Activated CD8-positive, alpha-beta memory T cell treated with anti-CD3 and anti-CD28 coated beads for 48 hours (primary cell): ENCODE data around the gene MPO.

Source experiments
- DNase-seq, 3 experiments: peaks; one replicate each; pipeline ENCODE4 v3.0.0-alpha.2; 2020; ENCODE audit warnings: low read depth in 2 of 3, low spot score in 2 of 3

Gene MPO

GRCh38 chr17:58320163-58320558 lies 39.4 kb upstream of the MPO start:
- no peak for DNase-seq

GRCh38 chr17:58319173-58320162 lies 38.7 kb upstream of the MPO start:
- no peak for DNase-seq

DNA sequence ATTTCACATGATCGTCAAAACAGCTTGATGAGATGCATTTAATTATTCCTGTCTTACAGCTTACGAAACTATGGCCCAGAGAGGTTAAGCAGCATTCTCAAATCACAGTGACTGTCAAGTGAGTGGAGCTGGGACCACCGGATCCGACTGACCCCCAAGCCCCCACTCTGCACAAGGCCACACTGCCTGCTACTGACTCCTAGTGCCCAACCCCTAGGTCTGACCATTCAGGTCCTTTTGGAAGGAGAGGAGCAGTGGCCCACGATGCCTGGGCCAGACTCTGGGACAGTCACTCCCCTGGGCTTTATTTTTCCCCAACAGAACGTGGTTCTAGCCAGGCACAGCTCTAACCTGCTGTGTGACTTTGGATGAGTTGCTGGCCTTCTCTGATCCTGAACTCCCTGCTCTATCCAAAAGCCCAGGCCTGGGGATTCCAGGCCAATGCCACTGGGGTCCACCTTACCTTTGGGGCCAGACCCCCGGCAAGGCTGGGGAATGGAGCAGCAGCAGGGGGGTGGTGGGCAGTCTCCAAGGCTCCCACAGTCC lies 38.0 kb upstream of the MPO start:
- DNase-seq, result no peak

DNA sequence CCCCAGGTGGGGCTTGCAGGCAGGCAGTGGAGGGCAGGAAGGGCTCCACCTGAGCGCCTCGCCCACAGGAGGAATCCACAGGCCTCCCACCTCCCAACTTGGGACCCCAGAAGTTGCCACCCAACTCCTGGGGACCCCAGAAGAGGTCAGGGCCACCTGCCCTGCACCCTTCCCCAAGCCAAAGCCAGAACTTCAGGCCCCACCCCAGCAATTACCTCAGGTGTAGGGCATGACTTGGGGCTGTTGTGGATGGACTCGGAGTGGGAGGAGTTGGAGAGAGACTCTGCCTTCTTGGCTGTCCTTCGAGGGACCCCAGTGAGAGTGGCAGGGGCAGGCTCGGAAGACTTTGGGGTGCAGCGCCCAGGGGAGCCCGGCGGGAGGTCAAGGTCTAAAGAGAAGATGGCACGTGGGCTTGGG lies 37.3 kb upstream of the MPO start:
- no peak for DNase-seq

DNA sequence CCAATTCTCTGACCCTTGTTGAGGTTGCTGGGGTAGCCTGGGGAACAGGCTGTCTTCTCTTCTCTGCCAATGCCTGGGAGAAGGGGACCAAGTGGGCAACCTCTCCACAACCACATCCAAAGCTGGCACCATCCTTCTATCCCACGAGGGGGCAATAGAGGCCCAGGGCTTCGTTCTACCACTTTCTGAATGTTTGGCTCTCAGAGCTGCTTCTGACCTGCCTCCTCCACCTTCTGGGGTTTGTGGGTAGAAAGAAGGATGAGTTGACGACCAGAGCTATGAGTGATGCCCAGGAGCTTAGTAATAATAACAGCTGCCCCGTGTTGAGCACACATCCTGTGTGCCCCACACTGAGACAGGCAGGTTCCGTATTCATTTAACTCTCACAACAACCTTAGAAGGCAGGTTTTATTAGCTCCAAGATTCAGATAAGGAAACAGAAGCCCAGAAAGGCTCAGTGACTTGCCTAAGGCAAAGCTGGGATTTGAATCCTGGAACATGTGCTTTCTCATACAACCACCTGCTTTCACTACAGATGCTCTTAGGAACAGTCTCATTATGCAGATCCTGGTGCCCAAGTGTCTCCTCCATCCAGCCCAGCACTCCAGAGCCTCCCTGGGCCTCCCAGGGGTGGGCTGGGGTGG lies 36.8 kb upstream of the MPO start:
- peak in 1 of 3 experiments; percentile 52 for DNase-seq

DNA sequence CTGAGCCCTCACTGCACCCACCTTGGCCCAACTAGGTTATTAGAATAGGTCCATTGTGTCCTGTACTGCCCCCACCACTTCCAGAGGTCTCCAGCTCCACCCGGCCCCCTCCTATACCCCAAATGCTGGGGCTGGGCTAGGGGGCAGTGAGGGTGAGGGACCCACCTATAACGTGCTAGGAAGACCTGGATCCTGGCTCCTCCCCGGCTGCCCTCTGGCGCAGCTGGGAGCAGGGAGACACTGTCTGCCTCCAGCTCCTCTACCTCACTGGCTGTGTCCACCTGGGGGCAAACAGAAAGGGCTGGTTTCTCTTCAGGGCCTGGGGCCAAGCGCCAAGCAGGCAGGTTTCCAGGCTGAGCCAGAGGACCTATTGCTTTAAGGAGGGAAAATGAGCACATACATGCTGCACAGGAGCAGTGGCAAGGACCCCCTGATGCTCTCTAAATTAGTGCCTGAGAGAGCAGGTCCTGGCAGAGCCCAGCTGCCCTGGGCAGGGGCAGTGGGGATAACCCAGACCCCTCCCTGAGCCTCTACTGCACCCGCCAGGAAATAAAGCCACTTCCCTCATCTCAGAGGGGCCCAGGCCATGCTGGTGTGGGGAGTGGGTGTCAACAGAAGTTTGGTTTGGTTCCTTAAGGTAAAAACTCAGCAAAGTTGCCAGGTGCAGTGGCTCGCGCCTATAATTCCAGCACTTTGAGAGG lies 35.7 kb upstream of the MPO start:
- DNase-seq, result no peak

GRCh38 chr17:58315750-58316149 lies 35.0 kb upstream of the MPO start:
- no peak for DNase-seq

- DNase-seq, result no peak
Measured at GRCh38 chr17:58315281-58315711, 34.6 kb upstream of the MPO start.

GRCh38 chr17:58314706-58315015 lies 33.9 kb upstream of the MPO start:
- no peak for DNase-seq

DNA sequence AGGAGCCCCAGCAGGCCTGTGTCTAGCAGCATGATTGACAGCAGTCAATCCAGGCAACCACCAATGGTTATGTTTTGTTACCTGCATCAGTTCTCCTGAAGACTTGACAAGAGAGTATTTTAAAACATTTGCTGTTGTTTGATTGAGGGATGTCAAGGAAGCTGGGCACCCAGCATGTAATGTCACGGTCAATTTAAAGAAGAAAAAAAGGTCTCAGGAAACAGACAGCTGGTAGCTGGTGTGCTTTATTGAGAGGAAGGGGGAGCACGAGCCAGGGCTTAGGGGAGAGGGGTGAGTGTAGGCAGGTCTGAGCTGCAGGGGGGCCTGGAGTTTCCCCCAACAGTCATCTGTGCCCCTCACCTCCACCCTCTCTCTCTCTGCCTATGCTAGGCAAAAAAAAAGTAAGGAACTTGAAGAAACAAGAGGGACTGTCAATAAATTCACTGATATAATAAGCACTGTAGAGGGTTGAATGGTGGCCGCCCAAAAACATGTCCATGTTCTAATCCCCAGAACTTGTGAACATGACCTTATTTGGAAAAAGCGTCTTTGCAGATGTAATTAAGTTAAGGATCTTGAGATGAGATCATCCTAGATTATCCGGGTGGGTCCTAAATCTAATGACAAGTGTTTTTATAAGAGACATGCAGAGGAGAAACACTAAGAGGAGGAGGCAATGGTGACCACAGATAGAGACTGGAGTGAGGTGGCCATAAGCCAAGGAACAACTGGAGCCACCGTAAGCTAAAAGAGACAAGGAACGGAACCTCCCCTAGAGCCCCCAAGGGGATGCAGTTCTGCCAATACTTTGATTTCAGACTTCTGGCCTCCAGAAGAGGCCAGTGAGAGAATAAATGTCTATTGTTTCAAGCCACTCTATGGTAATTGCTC lies 33.3 kb upstream of the MPO start:
- DNase-seq, result no peak

GRCh38 chr17:58312829-58313228 lies 32.1 kb upstream of the MPO start:
- no peak for DNase-seq

DNA sequence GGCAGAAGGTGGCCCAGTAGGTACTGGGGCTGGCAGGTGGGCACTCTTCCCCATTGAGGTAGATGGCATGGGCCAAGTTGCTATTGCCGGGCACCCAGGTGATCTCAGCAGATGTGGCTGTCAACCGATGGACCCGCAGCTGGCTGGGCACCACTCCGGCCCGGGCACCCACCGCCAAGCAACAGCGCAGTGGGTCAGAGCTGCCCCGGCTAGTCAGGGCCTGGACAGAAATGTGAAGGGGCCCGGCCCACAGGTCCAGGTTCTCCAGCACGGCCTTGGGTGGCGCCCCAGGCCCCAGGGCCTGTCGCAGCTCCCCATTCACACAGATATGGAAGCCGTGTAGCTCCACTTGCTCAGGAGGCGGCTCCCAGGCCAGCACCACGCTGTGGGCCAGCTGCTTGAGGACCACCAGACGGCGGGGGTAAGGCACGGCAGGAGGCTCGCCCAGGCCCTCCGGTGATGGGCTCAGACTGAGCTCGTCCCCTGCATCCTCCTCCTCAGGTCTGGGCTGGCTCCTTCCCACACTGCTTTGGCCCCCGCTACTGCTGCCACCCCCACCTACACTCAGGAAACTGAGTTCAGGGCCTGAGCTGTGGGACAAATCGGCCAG lies 31.4 kb upstream of the MPO start:
- no peak for DNase-seq

GRCh38 chr17:58311429-58311894 lies 30.7 kb upstream of the MPO start:
- no peak for DNase-seq

DNA sequence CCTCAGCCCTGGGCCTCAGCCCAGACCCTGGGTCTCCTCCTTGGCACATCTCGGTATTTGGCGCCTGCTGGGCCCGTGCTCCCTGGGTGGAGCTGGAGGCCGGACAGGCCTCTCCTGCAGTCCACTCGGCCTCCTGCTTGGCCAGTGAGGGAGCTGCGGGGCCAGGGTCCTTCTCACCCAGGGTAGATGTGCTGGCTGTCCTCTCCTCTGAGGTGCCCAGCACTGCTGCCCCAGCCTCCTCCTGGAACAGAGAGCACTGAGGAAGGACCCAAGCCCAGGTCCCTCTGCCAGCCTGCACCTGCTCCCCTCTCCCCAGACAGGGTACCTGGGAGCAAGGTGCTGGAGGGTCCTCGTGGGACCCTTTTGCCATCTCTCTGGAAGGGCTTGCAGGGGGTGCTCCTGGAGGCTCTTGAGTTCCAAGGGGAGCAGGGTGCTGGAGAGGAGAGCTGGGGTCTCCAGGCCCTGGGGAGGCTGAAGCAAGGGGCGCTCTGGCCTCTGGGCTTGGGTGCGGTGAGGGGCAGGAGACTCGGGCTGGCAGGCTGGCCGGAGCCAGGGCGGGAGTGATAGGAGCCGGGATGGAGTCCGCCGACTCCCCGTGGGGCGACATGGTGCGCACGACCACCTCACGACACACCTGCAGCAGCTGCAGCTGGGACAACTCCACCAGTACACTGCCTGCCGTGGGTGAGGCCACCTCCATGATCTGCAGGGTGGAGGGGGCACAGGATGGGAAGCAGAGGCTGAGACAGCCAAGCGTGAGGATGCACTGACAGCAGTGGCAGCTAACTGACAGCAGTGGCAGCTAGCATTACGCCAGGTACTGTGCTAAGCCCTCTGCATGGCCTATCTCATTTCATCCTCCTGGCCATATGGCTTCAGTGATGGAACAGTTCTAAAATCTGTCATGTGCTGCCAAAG lies 30.0 kb upstream of the MPO start:
- DNase-seq, result no peak

GRCh38 chr17:58309918-58310259 lies 29.2 kb upstream of the MPO start:
- no peak for DNase-seq

GRCh38 chr17:58308985-58309917 lies 28.5 kb upstream of the MPO start:
- no peak for DNase-seq

GRCh38 chr17:58308173-58308984 lies 27.6 kb upstream of the MPO start:
- no peak for DNase-seq
